Medulla oblongata (tissue), 1 donor: ENCODE results near the gene KIN.
"Not testable (repeated sequence)": the region's sequence is repeated elsewhere in the genome, so short reads cannot be mapped to it uniquely, and the experiment has no call there.

Experiments used
- DNase-seq: peaks from one replicate; pipeline ENCODE4 v3.0.0-alpha.2; 2015; ENCODE audit errors: extremely low spot score

Gene KIN, protein sequence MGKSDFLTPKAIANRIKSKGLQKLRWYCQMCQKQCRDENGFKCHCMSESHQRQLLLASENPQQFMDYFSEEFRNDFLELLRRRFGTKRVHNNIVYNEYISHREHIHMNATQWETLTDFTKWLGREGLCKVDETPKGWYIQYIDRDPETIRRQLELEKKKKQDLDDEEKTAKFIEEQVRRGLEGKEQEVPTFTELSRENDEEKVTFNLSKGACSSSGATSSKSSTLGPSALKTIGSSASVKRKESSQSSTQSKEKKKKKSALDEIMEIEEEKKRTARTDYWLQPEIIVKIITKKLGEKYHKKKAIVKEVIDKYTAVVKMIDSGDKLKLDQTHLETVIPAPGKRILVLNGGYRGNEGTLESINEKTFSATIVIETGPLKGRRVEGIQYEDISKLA

DNA sequence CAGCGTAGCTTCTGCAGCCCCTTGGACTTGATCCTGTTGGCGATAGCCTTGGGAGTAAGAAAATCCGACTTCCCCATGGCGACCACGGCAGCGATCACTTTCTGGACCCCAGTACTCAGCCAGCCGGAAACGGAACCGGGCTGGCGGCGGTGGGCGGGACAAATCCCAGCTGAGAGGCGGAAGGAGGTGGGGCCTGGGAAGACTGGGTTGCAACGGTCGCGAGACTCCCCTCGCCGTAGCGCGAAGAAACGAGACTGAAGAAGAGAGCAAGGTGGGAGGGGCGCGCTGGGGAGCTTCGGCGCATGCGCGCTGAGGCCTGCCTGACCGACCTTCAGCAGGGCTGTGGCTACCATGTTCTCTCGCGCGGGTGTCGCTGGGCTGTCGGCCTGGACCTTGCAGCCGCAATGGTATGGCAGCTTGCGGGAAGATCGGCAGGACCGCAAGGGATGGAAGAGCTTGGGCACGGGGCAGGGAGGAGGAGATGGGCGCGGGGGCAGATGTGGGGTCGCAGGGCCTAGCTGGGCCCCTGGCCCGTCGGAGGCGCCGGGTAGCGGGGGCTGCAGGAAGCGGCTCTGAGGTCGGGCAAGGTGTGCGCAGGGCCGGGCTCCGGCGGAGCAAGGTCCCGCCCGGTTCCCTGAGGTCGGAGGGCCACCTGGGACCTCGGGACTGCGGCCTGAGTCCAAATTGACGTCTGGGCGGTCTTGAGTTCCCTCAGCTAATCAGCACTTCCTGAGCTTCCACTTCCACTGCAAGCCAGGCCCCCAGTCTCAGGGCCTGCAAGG lies at the start of gene KIN, which contains the start of gene ATP5F1C:
TSS of gene KIN (minus strand) at position 137 of the 782 bp plus-strand sequence. CDS start at position 77, 60 bp downstream.
TSS of gene ATP5F1C (plus strand) at position 321 of the 782 bp plus-strand sequence. CDS start at position 352, 31 bp downstream.
- peak; percentile 98 for DNase-seq

DNA sequence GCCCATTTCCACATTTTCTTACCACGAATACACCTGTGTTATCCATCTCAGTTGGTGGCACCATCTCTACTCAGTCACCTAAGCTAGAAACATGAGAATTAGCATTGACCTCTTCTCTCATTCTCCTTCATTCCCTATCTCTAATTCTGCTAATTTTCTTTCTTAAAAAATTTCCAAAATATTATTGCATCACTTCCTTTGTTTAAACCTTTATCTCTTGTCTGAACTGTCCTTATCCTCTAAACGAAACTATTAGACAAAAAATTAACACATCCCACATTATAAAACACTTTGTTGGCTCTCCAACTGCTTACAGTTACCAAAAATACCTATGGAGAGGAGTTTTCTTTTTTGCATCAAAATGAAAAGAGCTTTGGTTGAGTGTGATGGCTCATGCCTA lies 48.8 kb upstream of the KIN start:
- DNase-seq: no peak

DNA sequence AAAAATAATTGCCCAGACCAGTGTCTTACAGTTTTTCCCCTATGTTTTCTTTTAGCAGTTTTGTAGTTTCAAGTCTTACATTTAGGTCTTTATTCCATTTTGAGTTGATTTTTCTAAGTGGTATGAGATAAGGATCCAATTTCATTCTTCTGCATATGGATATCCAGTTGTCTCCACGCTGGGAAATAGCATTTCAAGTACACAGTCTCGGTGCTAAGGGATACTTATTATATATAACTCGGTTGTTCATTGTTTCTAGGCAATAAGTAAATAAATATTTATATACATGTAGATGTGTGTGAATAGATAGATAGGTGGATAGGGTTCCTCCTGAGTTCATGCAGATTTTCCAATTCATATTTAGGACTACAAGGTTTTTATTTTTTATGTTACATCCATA lies 46.5 kb upstream of the KIN start:
- no peak for DNase-seq

DNA sequence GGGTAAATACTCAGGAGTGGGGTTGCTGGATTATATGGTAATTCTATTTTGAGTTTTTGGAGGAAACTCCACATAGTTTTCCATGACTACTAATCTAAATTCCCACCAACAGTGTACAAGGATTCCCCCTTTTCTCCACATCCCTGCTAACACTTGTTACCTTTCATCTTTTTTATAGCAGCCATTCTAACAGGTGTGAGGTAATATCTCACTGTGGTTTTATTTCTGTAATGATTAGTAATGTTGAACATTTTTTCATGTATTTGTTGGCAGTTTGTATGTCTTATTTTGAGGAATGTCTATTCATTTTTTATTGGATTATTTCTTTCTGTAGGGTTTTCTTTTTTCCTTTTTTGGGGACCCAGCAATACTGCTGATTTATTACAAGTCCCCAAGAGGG lies 45.4 kb upstream of the KIN start:
- DNase-seq: no peak

DNA sequence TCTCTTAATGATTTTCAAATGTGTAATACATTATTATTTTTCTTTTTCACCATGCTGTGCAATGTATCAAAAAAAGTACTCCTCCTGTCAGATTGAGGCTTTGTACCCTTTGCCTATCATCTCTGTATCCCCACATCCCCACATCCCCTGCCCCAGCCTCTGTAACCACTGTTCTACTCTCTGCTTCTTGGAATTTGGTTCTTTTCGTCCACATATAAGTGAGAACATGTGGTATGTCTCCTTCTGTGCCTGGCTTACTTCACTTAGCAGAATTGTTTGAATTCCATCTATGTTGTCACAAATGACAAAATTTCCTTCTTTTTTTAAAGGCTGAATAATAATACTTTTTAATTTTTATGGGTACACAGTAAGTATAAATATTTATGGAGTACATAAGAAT lies 44.3 kb upstream of the KIN start:
- no peak for DNase-seq

DNA sequence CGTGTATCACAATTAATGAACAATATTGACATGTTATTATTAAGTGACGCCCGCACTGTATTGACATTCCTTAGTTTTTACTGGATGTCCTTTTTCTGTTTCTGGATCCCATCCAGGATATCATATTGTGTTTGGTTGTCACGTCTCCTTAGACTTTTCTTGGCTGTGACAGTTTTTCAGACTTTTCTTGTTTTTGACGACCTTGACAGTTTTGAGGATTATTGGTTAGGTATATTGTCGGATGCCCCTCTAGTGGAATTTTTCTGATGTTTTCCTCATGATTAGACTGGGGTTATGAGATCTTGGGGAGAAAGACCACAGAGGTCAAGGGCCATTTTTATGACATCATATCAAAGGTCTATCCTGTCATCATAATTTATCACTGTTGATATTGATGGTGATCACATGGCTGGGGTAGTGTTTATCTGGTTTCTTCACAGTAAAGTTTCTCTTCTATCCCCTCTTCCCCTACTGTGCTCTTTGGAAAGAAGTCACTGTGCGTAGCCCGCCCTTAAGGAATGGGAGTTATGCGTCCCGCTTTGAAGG lies 41.6 kb upstream of the KIN start:
- no peak for DNase-seq

DNA sequence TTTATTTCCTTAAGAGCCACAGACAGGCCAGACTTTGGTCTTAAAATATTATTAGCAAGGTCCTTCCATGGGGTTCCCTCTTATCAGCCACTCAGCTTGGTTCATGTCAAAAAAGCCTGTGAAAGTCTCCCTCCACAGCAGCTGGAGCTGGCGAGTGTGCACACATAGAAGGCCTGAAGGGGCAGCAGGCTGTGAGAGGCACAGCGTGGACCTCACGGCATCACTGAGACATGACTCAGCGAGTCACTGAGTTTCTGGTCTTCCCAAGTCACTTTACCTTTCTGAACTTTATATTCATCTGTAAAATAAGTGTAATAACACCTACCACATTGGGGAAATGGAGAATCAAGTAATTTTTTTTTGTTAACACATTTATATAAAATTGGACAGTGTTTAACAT lies 39.2 kb upstream of the KIN start:
- DNase-seq: no peak

DNA sequence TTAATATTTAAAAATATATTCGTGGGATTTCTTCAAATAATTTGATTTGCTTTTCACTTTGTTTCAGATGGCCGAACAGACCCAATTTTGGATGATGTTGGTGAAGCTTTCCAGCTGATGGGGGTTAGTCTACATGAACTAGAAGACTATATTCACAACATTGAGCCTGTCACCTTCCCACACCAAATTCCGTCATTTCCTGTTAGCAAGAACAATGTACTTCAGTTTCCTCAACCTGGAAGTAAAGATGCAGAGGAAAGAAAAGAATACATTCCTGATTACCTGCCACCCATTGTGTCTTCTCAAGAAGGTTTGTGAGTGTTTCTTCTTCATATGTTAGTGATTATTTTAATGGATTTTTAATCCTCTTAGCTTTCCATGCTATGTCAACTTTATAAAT lies 36.5 kb upstream of the KIN start:
- DNase-seq: no peak

DNA sequence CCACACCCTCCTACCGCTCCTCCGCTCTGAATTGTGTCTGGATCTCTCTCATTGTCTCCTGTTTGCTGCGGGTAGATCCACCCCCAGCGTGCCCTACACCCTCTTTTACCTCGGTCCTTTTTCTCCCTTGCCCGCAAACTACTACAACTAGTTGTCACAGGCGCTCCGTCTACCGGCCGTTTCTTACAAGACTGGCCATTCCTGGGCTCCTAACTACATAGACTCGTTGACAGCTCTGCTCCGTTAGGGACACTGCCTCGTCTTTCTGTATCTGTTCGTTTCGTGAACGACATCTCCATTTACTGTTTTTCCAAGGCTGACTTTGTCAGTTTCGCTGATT lies 31.3 kb upstream of the KIN start:
- DNase-seq: peak; percentile 70

DNA sequence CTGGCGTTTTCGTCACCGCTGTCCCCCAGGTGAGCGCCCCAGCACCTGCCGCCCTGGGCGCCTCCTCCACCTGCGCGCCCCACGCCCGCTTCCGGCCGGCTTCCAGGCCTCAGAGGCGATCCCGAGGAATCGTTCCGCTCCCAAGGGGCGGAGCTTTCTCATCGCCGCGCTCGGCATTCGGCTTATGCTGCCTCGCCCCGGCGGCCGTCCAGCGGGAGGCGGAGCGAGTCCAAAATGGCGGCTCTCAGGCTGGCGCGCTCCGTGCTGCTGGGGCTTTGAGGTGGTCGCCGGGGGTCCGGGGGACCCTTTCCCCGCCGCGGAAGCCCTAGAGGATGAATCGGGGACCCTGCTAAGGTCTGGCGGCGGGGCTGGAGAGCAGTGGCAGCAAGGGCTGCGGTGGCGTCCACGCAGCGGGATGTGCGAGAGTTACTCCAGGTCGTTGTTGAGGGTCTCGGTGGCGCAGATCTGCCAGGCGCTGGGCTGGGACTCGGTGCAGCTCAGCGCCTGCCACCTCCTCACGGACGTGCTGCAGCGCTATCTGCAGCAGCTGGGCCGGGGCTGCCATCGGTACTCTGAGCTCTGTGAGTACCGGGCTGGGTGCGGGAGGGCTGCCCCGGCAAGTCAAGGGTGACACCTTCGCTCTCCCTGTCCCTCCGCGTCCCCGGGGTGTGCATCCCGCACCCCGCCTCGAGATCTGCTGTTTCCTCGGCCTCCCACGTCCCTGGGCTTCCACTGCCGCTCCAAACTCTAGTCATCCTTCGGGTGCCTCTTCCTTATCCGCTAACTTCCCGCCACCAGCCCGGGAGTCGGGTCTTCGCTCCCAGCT lies 30.7 kb upstream of the KIN start, which contains the start of gene TAF3:
TSS of gene TAF3 (plus strand) at position 211 of the 826 bp plus-strand sequence. CDS start at position 416, 205 bp downstream.
- peak; percentile 94 for DNase-seq

DNA sequence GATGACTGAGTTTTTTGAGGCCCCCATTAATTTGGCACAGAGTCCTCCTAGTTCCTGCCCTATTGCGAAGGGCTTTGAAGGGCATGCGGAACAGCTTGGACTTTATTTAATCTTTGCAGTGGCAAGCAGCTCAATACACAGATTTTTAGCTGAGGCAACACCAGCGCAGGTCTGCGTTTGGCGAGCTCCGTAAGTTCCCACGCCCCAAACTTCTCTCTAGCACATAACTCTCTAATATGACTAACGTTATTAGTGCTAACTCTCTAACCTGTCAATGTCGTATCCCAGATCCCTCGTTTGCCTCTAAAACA lies 30.1 kb upstream of the KIN start:
- DNase-seq: no peak

DNA sequence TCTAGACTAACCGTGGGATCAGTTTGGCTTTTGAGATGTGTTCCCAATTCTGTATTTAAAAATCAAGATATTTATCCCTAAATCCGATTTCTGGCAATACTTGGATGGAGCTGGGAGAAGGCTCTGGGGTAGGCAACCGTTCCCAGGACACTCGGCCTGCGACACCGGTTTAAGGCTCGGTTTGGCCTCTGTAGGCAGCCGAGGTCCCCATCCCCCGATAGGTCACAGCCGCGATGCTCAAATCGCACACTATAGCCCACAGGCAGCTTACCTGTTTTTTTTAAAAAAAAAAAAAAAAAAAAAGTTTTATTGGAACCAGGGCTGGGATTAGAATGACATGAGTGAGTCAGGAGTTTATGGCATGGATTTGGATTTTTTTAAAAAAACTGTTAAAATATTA lies 29.8 kb upstream of the KIN start:
- no peak for DNase-seq

DNA sequence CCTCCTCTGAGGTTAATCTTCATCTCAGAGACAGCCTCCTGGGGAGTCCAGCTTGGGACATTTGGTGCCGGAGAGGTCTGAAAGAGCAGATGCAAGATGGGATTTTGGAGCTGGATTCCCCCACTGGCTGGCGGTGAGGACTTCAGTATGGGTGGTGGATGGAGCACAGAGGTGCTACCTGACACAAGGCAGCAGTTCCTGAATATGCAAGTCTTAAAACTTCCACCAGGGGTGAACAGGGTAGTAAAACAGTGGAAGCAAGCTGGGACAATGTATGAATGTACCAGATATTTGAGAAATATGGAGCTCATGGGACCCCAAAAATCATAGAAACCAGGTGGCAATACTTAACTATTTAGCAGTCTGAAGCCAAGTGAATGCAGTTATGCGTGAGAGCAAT lies 25.7 kb upstream of the KIN start:
- no peak for DNase-seq

DNA sequence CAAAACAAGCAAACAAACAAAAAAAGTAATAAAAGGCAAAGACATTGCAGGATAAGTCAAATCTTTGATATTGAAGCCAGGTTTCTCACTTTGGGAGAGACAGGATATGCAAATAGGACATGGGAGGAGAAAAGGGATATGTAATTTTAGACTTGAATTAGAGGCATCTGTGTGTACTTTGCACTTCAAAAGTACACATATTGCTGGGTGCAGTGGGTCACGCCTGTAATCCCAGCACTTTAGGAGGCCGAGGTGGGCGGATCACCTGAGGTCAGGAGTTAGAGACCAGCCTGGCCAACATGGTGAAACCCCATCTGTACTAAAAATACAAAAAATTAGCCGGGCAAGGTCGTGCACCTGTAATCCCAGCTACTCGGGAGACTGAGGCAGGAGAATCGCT lies 23.9 kb upstream of the KIN start:
- not testable (repeated sequence) for DNase-seq

DNA sequence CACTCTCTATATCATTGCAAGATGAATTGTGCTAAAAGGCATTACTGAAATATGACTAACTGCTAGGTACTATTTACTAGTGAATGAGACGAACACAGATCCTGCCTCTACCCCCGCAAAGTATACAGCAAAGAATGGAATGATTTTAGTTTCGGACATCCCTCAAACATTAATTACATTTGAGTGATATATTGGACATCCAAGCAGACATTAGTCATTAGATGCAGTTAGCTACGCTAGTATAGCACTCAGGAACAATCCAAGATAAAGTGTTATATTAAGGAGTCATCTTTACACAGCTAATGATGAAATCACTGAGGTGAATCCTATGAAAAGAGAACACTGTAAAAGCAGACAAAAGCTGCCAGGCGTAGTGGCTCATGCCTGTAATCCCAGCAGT lies 23.2 kb upstream of the KIN start:
- no peak for DNase-seq

DNA sequence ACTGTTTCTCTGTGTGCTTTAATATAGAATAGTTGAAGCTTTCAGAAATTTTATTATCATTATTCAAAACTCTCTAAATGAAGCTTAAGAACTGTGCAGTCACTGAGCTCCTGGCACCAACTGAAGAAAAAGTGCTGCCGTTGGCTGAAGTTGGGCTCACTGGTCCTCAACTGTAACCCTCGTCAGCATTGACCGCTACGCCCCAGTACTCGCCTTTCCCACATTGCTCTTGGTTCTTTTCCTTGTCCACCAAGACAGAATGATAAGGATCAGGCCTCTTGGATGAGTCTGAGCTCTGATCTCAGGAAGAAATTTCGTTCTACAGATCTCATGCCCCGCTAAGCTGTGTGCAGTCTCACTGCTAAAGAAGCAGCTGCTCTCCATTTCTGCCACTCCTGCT lies 22.6 kb upstream of the KIN start:
- no peak for DNase-seq

DNA sequence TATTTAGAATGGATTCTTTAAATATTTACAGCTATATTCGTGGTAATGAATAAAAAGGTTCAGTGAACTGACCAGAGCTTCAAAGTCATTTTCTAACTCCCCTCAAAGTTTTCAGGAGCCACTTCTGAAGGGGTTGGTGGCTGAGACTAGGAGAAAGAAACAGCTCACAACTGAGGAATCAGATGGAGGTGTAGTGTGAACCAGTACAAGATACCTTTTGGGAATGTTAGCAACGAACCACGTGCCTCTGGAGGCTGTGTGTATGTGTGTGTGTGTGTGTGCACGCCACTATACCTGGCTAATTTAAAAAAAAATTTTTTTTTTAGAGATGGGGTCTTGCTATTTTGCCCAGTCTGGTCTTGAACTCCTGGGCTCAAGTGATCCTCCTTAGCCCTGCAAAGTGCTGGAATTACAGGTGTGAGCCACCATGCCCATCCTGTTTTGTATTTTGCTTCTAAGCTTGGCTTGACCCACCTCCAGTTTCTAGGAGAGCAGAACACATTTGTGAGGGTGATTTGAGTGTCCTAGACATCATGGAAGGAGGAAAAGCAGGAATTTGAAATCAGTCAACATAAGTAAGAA lies 21.0 kb upstream of the KIN start:
- DNase-seq: no peak

DNA sequence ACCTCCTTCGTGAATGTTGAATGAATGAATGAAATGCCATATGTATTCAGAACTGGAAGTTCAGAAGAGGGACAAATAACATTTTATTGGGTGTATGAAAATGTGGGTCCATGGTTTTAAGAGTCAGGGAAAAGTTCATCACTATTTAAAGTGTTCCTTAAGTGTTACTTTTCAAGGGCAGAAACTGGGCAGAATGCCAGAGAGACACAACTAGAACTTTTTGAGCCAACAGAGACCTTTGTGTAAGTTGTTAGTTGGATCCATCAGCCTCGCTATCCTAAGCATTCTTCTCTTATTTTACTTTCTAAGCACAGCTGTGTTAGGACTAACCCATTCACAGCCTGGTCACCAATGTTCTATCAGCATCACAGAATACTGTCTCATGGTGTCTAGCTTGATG lies 16.9 kb upstream of the KIN start:
- DNase-seq: peak; percentile 15

DNA sequence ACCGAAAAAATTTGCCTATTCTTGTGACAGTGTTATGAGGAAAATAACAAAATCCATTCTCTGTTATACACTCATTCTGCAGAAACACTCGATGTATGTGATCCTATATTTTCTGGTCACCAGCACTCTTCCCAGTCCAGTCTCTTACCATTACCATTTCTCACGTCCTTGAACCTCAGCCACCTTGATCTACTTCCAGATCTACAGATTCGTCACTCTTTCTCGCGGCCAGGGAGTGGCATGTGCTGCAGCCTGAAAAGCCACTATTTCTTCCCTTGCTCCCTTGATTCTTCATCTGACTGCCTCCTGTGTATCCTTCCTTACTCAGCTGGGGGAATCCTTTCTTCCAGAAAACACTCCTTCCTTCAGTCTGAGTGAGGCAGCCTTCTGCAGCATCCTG lies 16.4 kb upstream of the KIN start:
- DNase-seq: no peak

DNA sequence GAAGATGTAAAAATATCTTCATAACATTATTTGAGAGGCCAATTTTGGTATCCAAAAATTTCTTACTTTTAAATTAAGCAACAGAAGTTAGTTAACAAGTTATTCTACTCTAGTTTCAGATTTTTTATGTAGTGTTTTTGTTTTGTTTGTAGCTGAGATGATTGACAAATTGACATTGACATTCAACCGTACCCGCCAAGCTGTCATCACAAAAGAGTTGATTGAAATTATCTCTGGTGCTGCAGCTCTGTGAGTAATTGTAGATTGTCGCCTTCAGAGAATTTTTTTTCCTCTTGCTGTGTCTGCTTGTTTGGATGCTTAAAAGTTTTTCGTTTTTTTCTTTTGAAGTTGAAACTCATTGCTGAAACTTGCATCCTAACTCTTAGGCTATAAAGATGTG lies 14.8 kb upstream of the KIN start:
- DNase-seq: no peak

DNA sequence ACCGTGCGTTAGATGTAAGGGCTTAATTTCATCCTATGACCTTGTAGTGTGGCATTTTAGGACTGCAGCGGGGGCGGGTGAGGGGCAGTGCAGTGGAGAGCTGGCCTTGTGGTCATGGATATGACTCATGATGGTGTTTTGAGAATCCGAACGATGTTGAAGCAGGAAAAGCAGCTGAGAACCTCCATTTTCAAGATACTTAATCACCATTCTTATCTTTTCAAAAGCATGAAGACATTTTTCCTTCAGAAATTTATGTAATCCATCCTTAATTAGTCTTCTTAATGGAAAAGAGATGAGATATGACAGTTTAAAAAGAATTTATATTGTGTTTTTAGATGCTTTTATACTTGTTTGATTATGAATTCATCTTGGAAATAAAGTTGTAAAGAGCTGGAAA lies 9.8 kb upstream of the KIN start:
- no peak for DNase-seq

DNA sequence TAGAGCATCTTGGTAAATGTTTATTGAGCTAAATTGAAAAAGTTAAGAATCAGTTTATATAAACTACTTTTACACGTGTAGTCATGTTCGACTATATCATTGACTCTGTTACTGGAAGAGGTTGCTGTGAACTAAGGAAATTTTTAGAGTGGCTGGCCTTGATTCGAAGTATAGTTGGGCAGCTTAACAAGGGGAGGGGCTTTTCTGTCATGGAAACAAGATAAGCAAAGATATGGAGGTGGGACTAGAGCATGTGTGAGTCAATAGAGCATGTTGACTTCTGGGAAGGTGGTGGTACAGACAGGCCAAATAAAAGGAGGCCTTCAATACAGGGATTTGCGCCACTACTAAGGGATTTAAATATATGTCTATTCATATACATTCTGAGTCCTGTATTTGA lies 7.8 kb upstream of the KIN start:
- no peak for DNase-seq
